ENCODE measurements around the gene MRGPRX4. TPM values are rescaled to one million over a fixed set of nuclear protein-coding genes. Genes with fewer than 3 reads are reported as not detected.
A peak's percentile ranks its signal among the peaks of the same experiment; 100 is the strongest.
"Not testable (repeated sequence)": the region's sequence is repeated elsewhere in the genome, so short reads cannot be mapped to it uniquely, and the experiment has no call there.

MRGPRX4 gene
- total RNA-seq, 1 donor from 2014 or later, result not detected

- DNase-seq, result no peak
- H3K27me3 Mint-ChIP-seq (ENCODE audit: unreplicated experiment), result no peaks in the 10 kb centered on the region
- H3K9me3 Mint-ChIP-seq (ENCODE audit: unreplicated experiment), result no peaks in the 10 kb centered on the region
- no peaks in the 10 kb centered on the region for H3K36me3 Mint-ChIP-seq (ENCODE audit: unreplicated experiment)
- no peak for TF ChIP-seq CTCF (IDR thresholded peaks at IDR 0.05; ENCODE audit: partially characterized antibody, unreplicated experiment)
- no peaks in the 10 kb centered on the region for H3K4me1 Mint-ChIP-seq (ENCODE audit: low read depth, unreplicated experiment)
- no peak overlapping the region for H3K4me3 Mint-ChIP-seq (ENCODE audit: unreplicated experiment)
- no peak overlapping the region for H3K27ac Mint-ChIP-seq (ENCODE audit: unreplicated experiment)
These were observed 18.7 kb downstream of the MRGPRX4 start for GRCh38 chr11:18191376-18191775.

GRCh38 chr11:18193010-18193409 is 20.4 kb downstream of the MRGPRX4 start:
- Mint-ChIP-seq H3K4me3 (ENCODE audit: unreplicated experiment) (no peak overlapping the region), H3K36me3 (ENCODE audit: unreplicated experiment) (no peaks in the 10 kb centered on the region), H3K4me1 (ENCODE audit: low read depth, unreplicated experiment) (no peaks in the 10 kb centered on the region), H3K27me3 (ENCODE audit: unreplicated experiment) (no peaks in the 10 kb centered on the region), H3K9me3 (ENCODE audit: unreplicated experiment) (no peaks in the 10 kb centered on the region), H3K27ac (ENCODE audit: unreplicated experiment) (no peak overlapping the region)
- no peak for DNase-seq
- TF ChIP-seq CTCF (IDR thresholded peaks at IDR 0.05; ENCODE audit: partially characterized antibody, unreplicated experiment), result no peak

- TF ChIP-seq CTCF (IDR thresholded peaks at IDR 0.05; ENCODE audit: partially characterized antibody, unreplicated experiment), result no peak
- Mint-ChIP-seq H3K27me3 (ENCODE audit: unreplicated experiment) (no peaks in the 10 kb centered on the region), H3K4me1 (ENCODE audit: low read depth, unreplicated experiment) (no peaks in the 10 kb centered on the region), H3K27ac (ENCODE audit: unreplicated experiment) (no peak overlapping the region), H3K36me3 (ENCODE audit: unreplicated experiment) (no peaks in the 10 kb centered on the region), H3K9me3 (ENCODE audit: unreplicated experiment) (no peaks in the 10 kb centered on the region), H3K4me3 (ENCODE audit: unreplicated experiment) (no peak overlapping the region)
- no peak for DNase-seq
These were observed 23.9 kb downstream of the MRGPRX4 start for GRCh38 chr11:18196532-18196931.

- not testable (repeated sequence) for H3K4me3 Mint-ChIP-seq (ENCODE audit: unreplicated experiment); H3K27ac Mint-ChIP-seq (ENCODE audit: unreplicated experiment); H3K4me1 Mint-ChIP-seq (ENCODE audit: low read depth, unreplicated experiment); H3K9me3 Mint-ChIP-seq (ENCODE audit: unreplicated experiment); DNase-seq; H3K36me3 Mint-ChIP-seq (ENCODE audit: unreplicated experiment); H3K27me3 Mint-ChIP-seq (ENCODE audit: unreplicated experiment)
These were observed 25.1 kb downstream of the MRGPRX4 start for GRCh38 chr11:18197738-18198137.

- DNase-seq, result peak; percentile 35
- no peaks in the 10 kb centered on the region for H3K4me1 Mint-ChIP-seq (ENCODE audit: low read depth, unreplicated experiment)
- no peak overlapping the region for H3K4me3 Mint-ChIP-seq (ENCODE audit: unreplicated experiment)
- peak; percentile 41 for TF ChIP-seq CTCF (IDR thresholded peaks at IDR 0.05; ENCODE audit: partially characterized antibody, unreplicated experiment)
- H3K27me3 Mint-ChIP-seq (ENCODE audit: unreplicated experiment), result no peaks in the 10 kb centered on the region
- H3K27ac Mint-ChIP-seq (ENCODE audit: unreplicated experiment), result no peak overlapping the region
- no peaks in the 10 kb centered on the region for H3K9me3 Mint-ChIP-seq (ENCODE audit: unreplicated experiment)
- no peaks in the 10 kb centered on the region for H3K36me3 Mint-ChIP-seq (ENCODE audit: unreplicated experiment)
These were observed 31.1 kb downstream of the MRGPRX4 start for GRCh38 chr11:18203723-18204122.

- Mint-ChIP-seq H3K27me3 (ENCODE audit: unreplicated experiment) (no peaks in the 10 kb centered on the region), H3K36me3 (ENCODE audit: unreplicated experiment) (no peaks in the 10 kb centered on the region), H3K27ac (ENCODE audit: unreplicated experiment) (no peak overlapping the region), H3K9me3 (ENCODE audit: unreplicated experiment) (no peaks in the 10 kb centered on the region), H3K4me3 (ENCODE audit: unreplicated experiment) (no peak overlapping the region), H3K4me1 (ENCODE audit: low read depth, unreplicated experiment) (no peaks in the 10 kb centered on the region)
- no peak for DNase-seq
- peak; percentile 16 for TF ChIP-seq CTCF (IDR thresholded peaks at IDR 0.05; ENCODE audit: partially characterized antibody, unreplicated experiment)
These were observed 31.6 kb downstream of the MRGPRX4 start for GRCh38 chr11:18204220-18204619.
